Measurements from ENCODE around the gene CCL27. TPM values are rescaled to one million over a fixed set of nuclear protein-coding genes. Genes with fewer than 3 reads are reported as not detected.
A peak's percentile ranks its signal among the peaks of the same experiment; 100 is the strongest.

Gene CCL27
- total RNA-seq, 1 donor from 2014 or later, result not detected

- Histone ChIP-seq H3K4me3 (peak overlapping the region; percentile 87), H3K27me3 (no peaks in the 10 kb centered on the region), H3K27ac (peak overlapping the region; percentile 43), H3K36me3 (peaks cover 33% of the 10 kb centered on the region), H3K9me3 (no peaks in the 10 kb centered on the region), H3K4me1 (peaks cover 5% of the 10 kb centered on the region)
- ATAC-seq (peak; percentile 78), DNase-seq (peak; percentile 83)
- TF ChIP-seq CTCF (IDR thresholded peaks at IDR 0.05), result peak; percentile 91
- intact Hi-C loops (cut with DNase I), result no loop called here
Measured at GRCh38 chr9:34612788-34613390, 49.6 kb downstream of the CCL27 start.

Other genes starting within 250 kb of the CCL27 start
- 28.8 TPM for gene FAM219A, start 204.1 kb downstream of the CCL27 start, total RNA-seq
- gene DNAI1, start 203.9 kb downstream of the CCL27 start, total RNA-seq, result not detected
- 0.61 TPM for gene ENHO, start 139.7 kb downstream of the CCL27 start, total RNA-seq
- gene CNTFR, start 72.9 kb downstream of the CCL27 start, total RNA-seq, result 2.9 TPM
- gene RPP25L, start 50.6 kb downstream of the CCL27 start, total RNA-seq, result 16.7 TPM
- 59.3 TPM for gene DCTN3, start 42.2 kb downstream of the CCL27 start, total RNA-seq
- not detected for gene ARID3C, start 33.6 kb downstream of the CCL27 start, total RNA-seq
- gene SIGMAR1, start 24.9 kb downstream of the CCL27 start, total RNA-seq, result 40.5 TPM
- 47.6 TPM for gene GALT, start 16.0 kb downstream of the CCL27 start, total RNA-seq
- gene IL11RA, start 10.5 kb downstream of the CCL27 start, total RNA-seq, result 18.7 TPM
- gene CCL19, start 28.6 kb upstream of the CCL27 start, total RNA-seq, result 1.1 TPM
- 37.7 TPM for gene CCL21, start 47.5 kb upstream of the CCL27 start, total RNA-seq